ENCODE measurements around the gene LYPLA2. TPM values are rescaled to one million over a fixed set of nuclear protein-coding genes. Genes with fewer than 3 reads are reported as not detected.

Gene LYPLA2
- total and polyA plus RNA-seq, 2 of the 8 experiments (the other 6 are each of a cell fraction or from before 2014, with no cell fraction given) = 138 to 211 TPM

GRCh38 chr1:23810818-23811540 is 20.0 kb downstream of the LYPLA2 start (continued):
- no peak for TF ChIP-seq EP300 (IDR thresholded peaks at IDR 0.05; ENCODE audit: borderline replicate concordance in 1 of 2, low read depth in 2 of 2, low read length in 2 of 2)
- no peak for TF ChIP-seq MAX (IDR thresholded peaks at IDR 0.05)
- TF ChIP-seq EGR1 (IDR thresholded peaks at IDR 0.05; ENCODE audit: borderline replicate concordance, low read depth, low read length) = no peak
- TF ChIP-seq CHD2 (IDR thresholded peaks at IDR 0.05; ENCODE audit: low read length) = no peak
- TF ChIP-seq E2F6 (IDR thresholded peaks at IDR 0.05) = no peak
- TF ChIP-seq BRCA1 (IDR thresholded peaks at IDR 0.05; ENCODE audit: low read depth, low read length) = no peak
- TF ChIP-seq RBBP5 (IDR thresholded peaks at IDR 0.05; ENCODE audit: borderline replicate concordance, low read depth, low read length) = no peak
- 0 out of 2 replicates have a peak, but pooled peaks have one; percentile 14 for TF ChIP-seq CREB1 (IDR thresholded peaks at IDR 0.05)
- TF ChIP-seq CEBPB (IDR thresholded peaks at IDR 0.05; ENCODE audit: low read depth, low read length) = no peak
- no peak for TF ChIP-seq SIN3A (conservative IDR thresholded peaks at IDR 0.05 in 1 of 2, IDR thresholded peaks at IDR 0.05 in 1 of 2; ENCODE audit: low read depth in 1 of 2, low read length in 2 of 2)
- TF ChIP-seq PHF8 (conservative IDR thresholded peaks at IDR 0.05; ENCODE audit: low read depth, low read length) = no peak
- no peak for TF ChIP-seq SP1 (IDR thresholded peaks at IDR 0.05; ENCODE audit: low read depth, low read length)
- no peak for TF ChIP-seq NRF1 (IDR thresholded peaks at IDR 0.05; ENCODE audit: low read depth, low read length)
- TF ChIP-seq SRF (IDR thresholded peaks at IDR 0.05; ENCODE audit: low read depth, low read length) = no peak

Measured in H1 (cell line).